Lower leg skin (tissue), 4 donors: Measurements from ENCODE around the gene RCE1. TPM values are rescaled to one million over a fixed set of nuclear protein-coding genes. Genes with fewer than 3 reads are reported as not detected.

ENCODE experiments used
- DNase-seq, 2 donors: peaks; one replicate each; pipeline ENCODE4 v3.0.0-alpha.2; 2019; ENCODE audit warnings: low spot score in 2 of 2
- H3K4me3 ChIP-seq: fragments of 200-600 bp; sonication (generic); 2 replicates; pipeline ENCODE4 v1.5.1; 2017; ENCODE audit warnings: mild to moderate bottlenecking, low read depth; ENCODE audit not compliant: poor library complexity, severe bottlenecking
- POLR2A ChIP-seq, 2 donors: fragments of 450-650 bp; IDR thresholded peaks; one replicate each; pipeline ENCODE4 v1.6.1; 2016 to 2017; ENCODE audit warnings: antibody characterized with exemption in 2 of 2, mild to moderate bottlenecking in 1 of 2, moderate library complexity in 1 of 2
- WGBS, 2 donors: methylation state at CpG; one replicate each; pipeline ENCODE4 v1.1.5; 2018; 5-methylcytosine and 5-hydroxymethylcytosine counted together
- intact Hi-C: fragments of 100-400 bp; cut with DNase I; formaldehyde crosslinking; loops from one replicate; pipeline ENCODE4 v1.15.0; 2023; ENCODE audit warnings: low total_unique reads
- total RNA-seq, 4 donors: library from RNA; depleted of rRNA; stranded (reverse); fragments of >200 nt; gene quantifications; one replicate each; pipeline ENCODE4 v1.1.0, GENCODE V29; 2016
- TF ChIP-seq, protein P1 (sequence below), 3 donors: fragments of 450-650 bp; IDR thresholded peaks; one replicate each; pipeline ENCODE4 v1.5.1; 2016; ENCODE audit warnings: antibody characterized with exemption in 3 of 3, mild to moderate bottlenecking in 3 of 3, moderate library complexity in 2 of 3

The RCE1 gene
- total RNA-seq, 4 donors from 2014 or later = 23.8 to 32.8 (median 29.7) TPM

DNA sequence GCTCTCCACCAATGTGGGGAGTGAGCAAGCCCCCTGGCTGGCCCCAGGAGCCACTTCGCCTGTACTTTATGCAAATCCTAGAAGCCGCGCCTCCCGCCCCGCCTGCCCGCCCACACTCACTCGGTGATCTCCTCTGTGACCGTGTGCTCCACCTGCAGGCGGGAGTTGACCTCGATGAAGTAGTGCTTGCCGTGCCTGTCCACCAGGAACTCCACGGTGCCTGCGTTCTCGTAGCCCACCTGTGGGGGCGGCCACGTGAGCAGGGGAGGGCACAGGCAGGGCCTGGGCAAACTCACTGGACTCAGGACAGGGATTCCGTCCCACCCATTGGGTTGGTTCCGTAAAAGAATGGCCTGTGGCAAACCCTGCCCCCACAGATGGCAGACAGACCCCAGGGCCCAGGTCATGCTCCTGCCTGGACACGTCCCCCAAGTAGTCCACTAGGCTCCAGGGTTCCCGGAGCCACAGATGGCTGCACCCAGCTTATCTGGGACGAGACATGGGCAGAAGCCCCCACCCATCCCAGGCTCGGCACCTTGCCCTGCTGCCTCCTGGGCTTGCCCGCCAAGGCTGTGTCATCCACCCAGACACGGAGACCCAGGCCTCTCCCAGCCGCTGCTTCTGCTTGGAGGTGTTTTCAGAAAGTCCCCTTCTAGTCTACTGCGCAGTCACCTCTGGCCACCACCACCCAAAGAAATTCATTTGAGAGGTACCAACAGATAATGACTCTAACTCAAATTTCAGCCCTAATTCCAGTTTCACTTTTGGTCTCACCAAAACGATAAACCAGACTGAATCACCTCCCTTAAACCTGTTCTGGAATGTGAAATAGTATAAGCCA, 25.7 kb downstream of the RCE1 start:
- DNase-seq = no peak

DNA sequence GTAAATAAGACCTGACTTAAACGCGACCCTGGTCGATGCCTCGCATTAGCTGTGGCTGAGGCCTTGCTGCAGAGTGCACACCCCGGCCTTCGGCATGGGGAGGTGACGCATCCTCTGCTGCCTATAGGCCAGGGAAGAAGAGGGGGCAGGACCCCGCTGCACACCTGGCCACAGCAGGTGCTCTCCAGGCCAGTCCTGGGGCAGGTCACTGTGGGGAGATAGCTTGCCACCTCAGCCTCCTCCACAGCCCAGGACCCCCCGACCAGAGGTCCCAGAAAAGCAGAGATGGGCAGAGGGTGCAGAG, 26.3 kb downstream of the RCE1 start:
- TF ChIP-seq POLR2A (IDR thresholded peaks at IDR 0.05) = no peak
- TF ChIP-seq, protein P1, sequence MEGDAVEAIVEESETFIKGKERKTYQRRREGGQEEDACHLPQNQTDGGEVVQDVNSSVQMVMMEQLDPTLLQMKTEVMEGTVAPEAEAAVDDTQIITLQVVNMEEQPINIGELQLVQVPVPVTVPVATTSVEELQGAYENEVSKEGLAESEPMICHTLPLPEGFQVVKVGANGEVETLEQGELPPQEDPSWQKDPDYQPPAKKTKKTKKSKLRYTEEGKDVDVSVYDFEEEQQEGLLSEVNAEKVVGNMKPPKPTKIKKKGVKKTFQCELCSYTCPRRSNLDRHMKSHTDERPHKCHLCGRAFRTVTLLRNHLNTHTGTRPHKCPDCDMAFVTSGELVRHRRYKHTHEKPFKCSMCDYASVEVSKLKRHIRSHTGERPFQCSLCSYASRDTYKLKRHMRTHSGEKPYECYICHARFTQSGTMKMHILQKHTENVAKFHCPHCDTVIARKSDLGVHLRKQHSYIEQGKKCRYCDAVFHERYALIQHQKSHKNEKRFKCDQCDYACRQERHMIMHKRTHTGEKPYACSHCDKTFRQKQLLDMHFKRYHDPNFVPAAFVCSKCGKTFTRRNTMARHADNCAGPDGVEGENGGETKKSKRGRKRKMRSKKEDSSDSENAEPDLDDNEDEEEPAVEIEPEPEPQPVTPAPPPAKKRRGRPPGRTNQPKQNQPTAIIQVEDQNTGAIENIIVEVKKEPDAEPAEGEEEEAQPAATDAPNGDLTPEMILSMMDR (IDR thresholded peaks at IDR 0.05) = no peak
- no peak overlapping the region for H3K4me3 ChIP-seq
- DNase-seq = no peak
- intact Hi-C loops = no loop called here
- WGBS, 2 donors = 95 to 98% methylated on average over 8 to 9 of the region's 9 CpGs

More for the DNA sequence above, 25.7 kb downstream of the RCE1 start:
- no peak for TF ChIP-seq POLR2A (IDR thresholded peaks at IDR 0.05)
- TF ChIP-seq, protein P1 (IDR thresholded peaks at IDR 0.05) = no peak
- 60 to 73% methylated on average over 18 to 24 of the region's 27 CpGs for WGBS, 2 donors
- no peak overlapping the region for H3K4me3 ChIP-seq
- intact Hi-C loops = no loop called here

DNA sequence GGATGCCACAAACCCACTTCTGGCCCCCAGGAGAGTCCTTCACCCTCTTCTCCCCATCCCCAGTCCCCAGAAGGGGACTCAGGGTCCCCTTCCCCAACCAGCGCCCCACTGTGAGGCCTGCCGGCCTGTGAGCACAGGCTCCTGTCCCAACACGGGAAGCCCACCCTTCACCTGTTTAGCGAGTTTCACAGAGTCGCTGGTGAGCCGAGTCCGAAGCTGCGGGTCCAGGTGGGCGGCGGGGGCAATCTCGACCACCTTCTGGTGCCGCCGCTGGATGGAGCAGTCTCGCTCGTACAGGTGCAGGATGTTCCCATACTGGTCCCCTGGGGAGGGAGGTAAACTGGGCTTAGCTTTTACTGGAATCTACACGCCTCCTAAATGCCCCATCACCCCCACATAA, 26.9 kb downstream of the RCE1 start:
- intact Hi-C loops = no loop called here
- TF ChIP-seq POLR2A (IDR thresholded peaks at IDR 0.05) = no peak
- TF ChIP-seq, protein P1 (IDR thresholded peaks at IDR 0.05) = no peak
- 96 to 97% methylated on average over 8 to 14 of the region's 16 CpGs for WGBS, 2 donors
- no peak overlapping the region for H3K4me3 ChIP-seq
- DNase-seq = no peak

DNA sequence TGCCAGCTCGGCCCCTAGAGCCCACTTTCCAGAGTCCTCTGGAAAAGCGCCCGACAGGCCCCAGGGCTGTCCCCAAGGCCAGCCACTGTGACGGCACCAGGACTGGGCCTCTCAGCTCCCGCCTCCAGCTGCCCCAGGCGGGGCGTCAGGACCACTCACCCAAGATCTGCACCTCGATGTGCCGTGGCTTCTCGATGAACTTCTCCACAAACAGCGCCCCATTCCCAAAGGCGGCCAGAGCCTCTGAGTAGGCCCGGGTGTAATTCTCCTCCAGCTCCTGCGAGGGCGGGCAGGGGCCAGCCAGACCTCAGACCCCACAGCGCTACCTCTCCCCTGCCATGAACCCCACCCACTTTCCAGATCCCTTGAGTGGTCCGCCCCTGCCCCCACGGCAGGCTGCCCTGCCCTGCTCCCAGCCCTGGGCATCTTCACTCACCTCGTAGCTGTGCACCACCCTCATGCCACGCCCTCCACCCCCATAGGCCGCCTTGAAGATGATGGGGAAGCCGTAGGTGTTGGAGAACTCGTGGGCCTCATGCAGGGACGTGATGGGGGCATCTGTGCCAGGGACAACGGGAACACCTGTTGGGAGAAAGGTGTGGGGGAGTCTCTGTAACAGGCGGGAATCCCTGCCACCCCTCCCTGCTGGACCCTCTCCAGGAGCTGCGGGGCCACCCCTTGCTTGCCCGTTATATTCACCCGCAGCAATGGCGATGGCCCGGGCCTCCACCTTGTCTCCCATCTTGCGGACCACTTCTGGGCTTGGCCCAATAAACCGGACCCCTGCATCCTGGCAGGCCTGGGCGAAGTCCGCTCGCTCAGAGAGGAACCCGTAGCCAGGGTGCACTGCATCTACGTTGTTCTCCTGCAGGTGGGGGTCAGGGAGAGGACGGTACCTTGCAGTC, 27.6 kb downstream of the RCE1 start:
- TF ChIP-seq, protein P1 (IDR thresholded peaks at IDR 0.05) = no peak
- TF ChIP-seq POLR2A (IDR thresholded peaks at IDR 0.05) = no peak
- DNase-seq = no peak
- H3K4me3 ChIP-seq = no peak overlapping the region
- WGBS, 2 donors = 91 to 93% methylated on average over 37 to 39 of the region's 39 CpGs
- intact Hi-C loops = no loop called here

DNA sequence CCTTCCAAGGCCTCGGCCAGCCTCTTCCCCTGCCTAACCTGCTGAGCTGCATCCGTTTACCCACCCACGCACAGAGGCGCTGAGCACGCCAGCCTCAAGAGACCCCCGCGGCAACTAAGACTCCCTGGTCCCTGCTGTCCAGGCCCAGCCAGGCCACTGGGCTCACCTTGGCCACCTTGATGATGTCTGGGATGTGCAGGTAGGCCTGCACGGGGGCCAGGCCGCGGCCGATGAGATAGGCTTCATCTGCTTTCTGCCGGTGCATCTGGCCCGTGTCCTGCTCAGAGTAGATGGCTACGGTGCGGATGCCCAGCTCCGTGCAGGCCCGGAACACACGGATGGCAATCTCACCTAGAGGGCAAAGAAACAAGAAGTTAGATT, 28.3 kb downstream of the RCE1 start:
- intact Hi-C loops = no loop called here
- 97% methylated on average over 18 of the region's 18 CpGs for WGBS, 2 donors
- TF ChIP-seq, protein P1 (IDR thresholded peaks at IDR 0.05) = no peak
- TF ChIP-seq POLR2A (IDR thresholded peaks at IDR 0.05) = no peak
- no peak overlapping the region for H3K4me3 ChIP-seq
- no peak for DNase-seq
